NCI-H524 treated with DMSO at 0.1 percent for 48 hours (cell line): ENCODE results near the gene LEPROT.
"Not testable (repeated sequence)": the region's sequence is repeated elsewhere in the genome, so short reads cannot be mapped to it uniquely, and the experiment has no call there.

Experiments
- DNase-seq: peaks from one replicate; lab custom pipeline; 2025; lab: John Stamatoyannopoulos, UW

LEPROT gene

GRCh38 chr1:65437616-65438015, 17.1 kb downstream of the LEPROT start:
- DNase-seq, result no peak

GRCh38 chr1:65440322-65440900, 19.9 kb downstream of the LEPROT start:
- DNase-seq, result no peak

GRCh38 chr1:65440915-65441314, 20.4 kb downstream of the LEPROT start:
- no peak for DNase-seq

- DNase-seq, result no peak
Measured at GRCh38 chr1:65441464-65441863, 21.0 kb downstream of the LEPROT start.

- DNase-seq, result no peak
Measured at GRCh38 chr1:65442442-65442841, 22.0 kb downstream of the LEPROT start.

- no peak for DNase-seq
Measured at GRCh38 chr1:65443647-65444046, 23.2 kb downstream of the LEPROT start.

- DNase-seq, result no peak
Measured at GRCh38 chr1:65444128-65444640, 23.7 kb downstream of the LEPROT start.

GRCh38 chr1:65445837-65446236, 25.4 kb downstream of the LEPROT start:
- DNase-seq, result no peak

- no peak for DNase-seq
Measured at GRCh38 chr1:65449214-65449823, 28.9 kb downstream of the LEPROT start.

GRCh38 chr1:65455678-65456077, 35.2 kb downstream of the LEPROT start:
- not testable (repeated sequence) for DNase-seq

- DNase-seq, result no peak
Measured at GRCh38 chr1:65456481-65456880, 36.0 kb downstream of the LEPROT start.

GRCh38 chr1:65457868-65458267, 37.4 kb downstream of the LEPROT start:
- DNase-seq, result no peak

- no peak for DNase-seq
Measured at GRCh38 chr1:65458730-65459396, 38.4 kb downstream of the LEPROT start.

- DNase-seq, result peak; percentile 11
Measured at GRCh38 chr1:65459397-65459768, 38.9 kb downstream of the LEPROT start.

- not testable (repeated sequence) for DNase-seq
Measured at GRCh38 chr1:65465837-65466236, 45.4 kb downstream of the LEPROT start.

GRCh38 chr1:65467536-65467935, 47.1 kb downstream of the LEPROT start:
- peak; percentile 50 for DNase-seq

- no peak for DNase-seq
Measured at GRCh38 chr1:65469126-65469888, 48.8 kb downstream of the LEPROT start.

- no peak for DNase-seq
Measured at GRCh38 chr1:65469889-65470340, 49.4 kb downstream of the LEPROT start.

- no peak for DNase-seq
Measured at GRCh38 chr1:65470766-65471165, 50.3 kb downstream of the LEPROT start.

- DNase-seq, result no peak
Measured at GRCh38 chr1:65471213-65471833, 50.9 kb downstream of the LEPROT start.

GRCh38 chr1:65471861-65472332, 51.4 kb downstream of the LEPROT start:
- DNase-seq, result no peak

GRCh38 chr1:65476327-65476726, 55.9 kb downstream of the LEPROT start:
- DNase-seq, result no peak
